Epithelial cell of proximal tubule (primary cell): ENCODE results near the gene DOCK8. TPM values are rescaled to one million over a fixed set of nuclear protein-coding genes. Genes with fewer than 3 reads are reported as not detected.

ENCODE experiments used
- DNase-seq: peaks from one replicate; pipeline ENCODE4 v3.0.0-alpha.2; 2011; ENCODE audit warnings: low read depth
- H3K4me3 ChIP-seq: 2 replicates; pipeline ENCODE4 v1.5.1; 2011; ENCODE audit warnings: low read depth, mild to moderate bottlenecking, low read length
- total RNA-seq: library from RNA; depleted of rRNA; stranded (reverse); fragments of >200 nt; gene quantifications from 2 replicates; pipeline ENCODE4 v1.2.3, GENCODE V29; 2015
- TF ChIP-seq, protein P1 (sequence below): conservative IDR thresholded peaks from 2 replicates; pipeline ENCODE4 v1.5.1; 2012; ENCODE audit warnings: low read depth, mild to moderate bottlenecking, low read length

Gene DOCK8
- total RNA-seq, 1 donor from 2014 or later: 0.92 TPM

DNA sequence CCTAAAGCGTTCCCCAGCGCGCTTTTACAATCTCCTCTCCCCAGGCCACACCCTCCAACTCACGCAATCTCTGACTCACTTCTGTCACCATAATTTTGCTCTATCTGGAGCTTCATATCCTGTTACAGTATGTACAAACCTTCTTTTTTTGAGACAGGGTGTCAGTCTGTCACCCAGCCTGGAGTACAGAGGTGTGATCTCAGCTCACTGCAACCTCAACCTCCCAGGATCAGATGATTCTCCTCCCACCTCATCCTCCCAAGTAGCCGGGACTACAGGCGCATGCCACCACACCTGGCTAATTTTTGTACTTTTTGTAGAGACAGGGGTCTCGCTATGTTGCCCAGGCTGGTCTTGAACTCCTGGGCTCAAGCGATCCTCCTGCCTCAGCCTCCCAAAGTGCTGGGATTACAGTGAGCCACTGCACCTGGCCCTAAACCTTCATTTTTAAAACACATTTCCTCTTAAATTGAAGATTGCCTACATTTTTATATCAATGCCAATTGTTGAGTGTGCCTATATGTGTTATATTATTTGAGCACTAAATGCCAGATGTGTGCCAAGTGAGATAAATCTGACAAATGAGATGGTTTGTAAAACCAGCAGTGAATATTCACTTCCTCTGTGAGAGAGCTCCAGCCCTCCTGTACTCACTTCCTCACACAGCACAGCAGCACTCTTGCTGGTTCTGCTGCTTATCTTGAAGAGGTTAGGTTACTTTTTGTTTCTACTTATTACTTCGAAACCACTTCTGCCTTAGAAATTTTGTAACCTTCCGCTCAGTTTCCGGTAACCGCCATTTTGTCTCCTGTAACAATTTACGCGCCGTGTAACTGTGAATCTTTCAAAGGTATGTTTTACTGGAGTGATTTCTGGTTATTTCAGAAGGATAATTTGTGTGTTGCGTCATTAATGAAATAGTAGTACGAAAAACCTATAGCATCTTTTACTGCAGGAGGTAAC is 57.9 kb downstream of the DOCK8 start:
- TF ChIP-seq, protein P1, sequence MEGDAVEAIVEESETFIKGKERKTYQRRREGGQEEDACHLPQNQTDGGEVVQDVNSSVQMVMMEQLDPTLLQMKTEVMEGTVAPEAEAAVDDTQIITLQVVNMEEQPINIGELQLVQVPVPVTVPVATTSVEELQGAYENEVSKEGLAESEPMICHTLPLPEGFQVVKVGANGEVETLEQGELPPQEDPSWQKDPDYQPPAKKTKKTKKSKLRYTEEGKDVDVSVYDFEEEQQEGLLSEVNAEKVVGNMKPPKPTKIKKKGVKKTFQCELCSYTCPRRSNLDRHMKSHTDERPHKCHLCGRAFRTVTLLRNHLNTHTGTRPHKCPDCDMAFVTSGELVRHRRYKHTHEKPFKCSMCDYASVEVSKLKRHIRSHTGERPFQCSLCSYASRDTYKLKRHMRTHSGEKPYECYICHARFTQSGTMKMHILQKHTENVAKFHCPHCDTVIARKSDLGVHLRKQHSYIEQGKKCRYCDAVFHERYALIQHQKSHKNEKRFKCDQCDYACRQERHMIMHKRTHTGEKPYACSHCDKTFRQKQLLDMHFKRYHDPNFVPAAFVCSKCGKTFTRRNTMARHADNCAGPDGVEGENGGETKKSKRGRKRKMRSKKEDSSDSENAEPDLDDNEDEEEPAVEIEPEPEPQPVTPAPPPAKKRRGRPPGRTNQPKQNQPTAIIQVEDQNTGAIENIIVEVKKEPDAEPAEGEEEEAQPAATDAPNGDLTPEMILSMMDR: no peak
- no peak overlapping the region for H3K4me3 ChIP-seq
- DNase-seq: no peak

DNA sequence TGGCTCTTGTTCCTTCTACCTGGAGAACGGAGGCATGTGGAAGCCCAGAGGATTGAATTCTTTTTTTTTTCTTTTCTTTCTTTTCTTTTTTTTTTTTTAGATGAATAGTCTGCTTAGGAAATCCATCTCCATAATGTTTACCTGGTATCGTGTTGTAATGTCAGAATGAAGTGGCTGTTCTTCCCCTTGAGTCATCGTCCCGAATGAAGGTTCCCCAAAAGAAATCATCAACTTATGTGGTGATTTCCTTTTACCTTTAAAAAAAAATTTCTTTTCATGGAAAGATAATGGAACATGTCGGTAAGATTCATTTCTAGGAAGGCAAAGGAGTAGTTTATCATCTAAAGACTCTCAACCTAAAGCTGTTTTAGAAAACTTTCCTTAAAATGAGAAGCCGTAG is 59.7 kb downstream of the DOCK8 start:
- TF ChIP-seq, protein P1: no peak
- DNase-seq: no peak

DNA sequence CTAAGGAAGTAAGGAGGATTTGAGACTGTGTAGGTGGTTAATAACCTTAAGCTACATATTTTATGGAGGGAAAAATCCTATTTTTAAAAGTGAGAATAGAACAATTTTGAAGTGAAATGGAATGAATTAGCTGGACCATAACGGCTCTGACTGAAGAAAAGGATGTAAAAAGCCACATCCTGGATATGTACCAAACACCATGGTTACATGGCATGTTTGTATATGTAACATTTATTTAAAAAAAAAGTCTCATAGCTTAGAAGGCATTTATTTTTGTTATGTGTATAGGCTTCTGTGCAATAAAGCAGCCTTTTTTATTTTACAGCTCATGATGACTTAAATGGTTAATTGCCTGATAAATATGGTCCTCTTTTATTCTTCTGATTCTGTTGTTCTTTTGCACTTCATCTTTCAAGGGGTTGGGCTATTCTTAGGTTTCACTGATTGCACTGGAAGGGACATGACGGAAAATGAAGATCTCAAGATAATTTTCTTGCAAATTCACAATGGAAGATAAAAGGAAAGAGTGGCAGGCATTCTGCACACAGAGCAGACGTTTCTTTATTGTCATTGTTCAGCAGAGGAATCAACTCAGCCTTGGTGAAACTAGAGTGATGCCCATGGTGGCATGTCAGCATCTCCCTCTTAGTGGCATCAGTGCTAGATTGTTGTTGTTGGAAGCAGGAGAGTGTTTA is 63.1 kb downstream of the DOCK8 start:
- TF ChIP-seq, protein P1: no peak
- DNase-seq: no peak
- no peak overlapping the region for H3K4me3 ChIP-seq

More for the DNA sequence above, 59.7 kb downstream of the DOCK8 start:
- H3K4me3 ChIP-seq: no peak overlapping the region

DNA sequence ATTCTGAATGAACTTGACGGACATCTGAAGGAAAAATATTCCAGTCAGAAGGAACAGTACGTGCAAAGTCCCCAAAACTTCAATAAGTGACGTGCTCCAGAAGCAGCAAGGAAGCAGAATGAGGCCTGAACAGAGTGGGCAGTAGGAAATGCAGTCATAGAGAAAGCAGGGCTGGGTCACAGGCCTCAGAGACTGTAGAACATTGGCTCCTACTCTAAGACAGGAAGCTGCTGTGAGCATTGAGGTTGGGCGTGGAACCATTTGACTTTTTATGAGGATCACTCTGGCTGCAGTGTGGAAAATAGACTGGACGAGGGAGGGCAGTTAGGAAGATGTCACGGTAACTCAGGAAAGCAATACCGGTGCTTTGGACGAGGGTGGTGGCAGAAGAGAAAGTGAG is 64.0 kb downstream of the DOCK8 start:
- TF ChIP-seq, protein P1: no peak
- no peak for DNase-seq
- no peak overlapping the region for H3K4me3 ChIP-seq

DNA sequence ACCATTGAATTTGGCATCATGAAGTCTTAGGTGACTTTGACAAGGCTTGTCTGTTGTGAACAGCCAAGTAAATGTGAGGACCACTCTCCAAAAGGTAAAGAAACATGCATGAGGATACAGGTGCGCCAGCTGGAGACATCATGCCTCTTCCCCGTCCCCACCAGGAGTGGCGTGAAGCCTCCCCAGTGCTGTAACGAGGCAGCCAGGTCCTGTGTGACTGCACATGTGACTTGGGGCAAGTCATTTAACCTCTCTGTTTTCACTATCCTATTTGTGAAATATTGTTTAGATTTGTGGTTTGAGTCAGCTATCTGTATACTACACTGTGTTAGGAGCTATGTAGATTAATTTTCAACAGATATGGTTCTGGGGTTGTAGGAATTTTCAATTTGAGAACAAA is 65.0 kb downstream of the DOCK8 start:
- no peak for DNase-seq
- H3K4me3 ChIP-seq: no peak overlapping the region
- TF ChIP-seq, protein P1: no peak

DNA sequence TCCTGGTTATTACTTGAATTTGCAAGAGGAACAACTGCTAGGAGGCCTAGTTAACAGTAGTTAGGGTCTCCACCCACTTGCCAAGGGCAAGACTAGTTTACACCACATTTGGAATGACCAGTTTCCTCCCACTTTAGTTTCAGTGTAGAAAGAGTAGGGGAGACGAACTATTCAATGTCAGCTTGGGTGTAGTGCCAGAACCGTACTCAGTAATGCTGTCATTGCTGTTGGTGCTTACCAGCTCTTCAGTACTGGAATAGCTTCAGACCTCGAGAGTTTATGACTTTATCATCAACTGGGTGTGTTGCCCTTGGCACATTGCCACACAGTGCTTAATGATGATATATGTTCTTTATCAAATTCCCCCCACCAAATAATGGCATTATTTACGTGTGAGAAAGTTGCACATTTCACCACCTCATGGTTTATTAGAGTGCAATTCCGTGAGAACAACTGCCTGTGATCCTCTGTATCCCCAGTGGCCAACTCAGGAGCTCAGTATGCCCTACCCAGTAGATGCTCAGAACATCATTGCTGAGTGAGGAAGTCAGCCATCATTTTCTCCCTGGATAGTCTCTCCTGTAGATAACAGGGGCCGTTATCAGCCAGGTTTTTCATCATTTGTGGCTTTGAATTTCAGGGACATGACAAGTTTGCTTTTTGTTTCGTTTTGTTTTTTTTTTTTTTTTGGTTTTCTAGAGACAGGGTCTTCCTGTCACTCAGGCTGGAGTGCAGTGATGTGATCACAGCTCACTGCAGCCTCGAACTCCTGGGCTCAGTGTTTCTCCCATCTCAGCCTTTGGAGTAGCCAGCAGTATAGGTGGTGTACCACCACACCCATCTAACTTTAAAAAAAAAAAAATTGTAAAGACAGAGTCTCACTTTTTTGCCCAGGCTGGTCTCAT is 67.3 kb downstream of the DOCK8 start:
- H3K4me3 ChIP-seq: no peak overlapping the region
- no peak for DNase-seq
- TF ChIP-seq, protein P1: no peak
